ES-I3 (cell line): Measurements from ENCODE around the gene DAW1.

Experiments
- H3K36me3 ChIP-seq: 2 replicates; pipeline ENCODE4 v1.6.1; 2013; ENCODE audit warnings: mild to moderate bottlenecking, low read length, control low read depth, moderate library complexity; ENCODE audit not compliant: insufficient read depth
- H3K4me1 ChIP-seq: 2 replicates; pipeline ENCODE4 v1.6.1; 2013; ENCODE audit warnings: mild to moderate bottlenecking, control low read depth, low read length; ENCODE audit not compliant: insufficient read depth
- H3K9ac ChIP-seq: 2 replicates; pipeline ENCODE4 v1.6.1; 2013; ENCODE audit warnings: low read depth, mild to moderate bottlenecking, low read length, moderate library complexity
- H3K9me3 ChIP-seq: 2 replicates; pipeline ENCODE4 v1.6.1; 2013; ENCODE audit warnings: mild to moderate bottlenecking, low read length, moderate library complexity; ENCODE audit not compliant: control insufficient read depth, insufficient read depth

The DAW1 gene

GRCh38 chr2:227872676-227873075, 1.2 kb downstream of the DAW1 start:
- no peaks in the 10 kb centered on the region for H3K9me3 ChIP-seq
- no peaks in the 10 kb centered on the region for H3K36me3 ChIP-seq
- no peaks in the 10 kb centered on the region; the same call in 1 of the 2 replicates for H3K4me1 ChIP-seq
- no peak overlapping the region for H3K9ac ChIP-seq

- Histone ChIP-seq H3K4me1 (no peaks in the 10 kb centered on the region), H3K36me3 (no peaks in the 10 kb centered on the region), H3K9ac (no peak overlapping the region), H3K9me3 (no peaks in the 10 kb centered on the region)
Measured at GRCh38 chr2:227876300-227876801, 4.9 kb downstream of the DAW1 start.

GRCh38 chr2:227877421-227878310, 6.2 kb downstream of the DAW1 start:
- no peaks in the 10 kb centered on the region for H3K4me1 ChIP-seq
- no peak overlapping the region for H3K9ac ChIP-seq
- no peaks in the 10 kb centered on the region for H3K9me3 ChIP-seq
- H3K36me3 ChIP-seq: no peaks in the 10 kb centered on the region

GRCh38 chr2:227880460-227880859, 9.0 kb downstream of the DAW1 start:
- no peak overlapping the region for H3K9ac ChIP-seq
- peaks cover 4% of the 10 kb centered on the region; the same call in 1 of the 2 replicates for H3K4me1 ChIP-seq
- H3K36me3 ChIP-seq: no peaks in the 10 kb centered on the region
- no peaks in the 10 kb centered on the region for H3K9me3 ChIP-seq

GRCh38 chr2:227881866-227882517, 10.6 kb downstream of the DAW1 start:
- Histone ChIP-seq H3K9ac (no peak overlapping the region), H3K4me1 (peaks cover 9% of the 10 kb centered on the region; the same call in 1 of the 2 replicates), H3K9me3 (no peaks in the 10 kb centered on the region), H3K36me3 (no peaks in the 10 kb centered on the region)

- Histone ChIP-seq H3K4me1 (peaks cover 9% of the 10 kb centered on the region; the same call in 1 of the 2 replicates), H3K36me3 (no peaks in the 10 kb centered on the region), H3K9ac (no peak overlapping the region), H3K9me3 (no peaks in the 10 kb centered on the region)
Measured at GRCh38 chr2:227884511-227884947, 13.1 kb downstream of the DAW1 start.

GRCh38 chr2:227886149-227886548, 14.7 kb downstream of the DAW1 start:
- Histone ChIP-seq H3K9me3 (no peaks in the 10 kb centered on the region), H3K9ac (no peak overlapping the region), H3K36me3 (no peaks in the 10 kb centered on the region), H3K4me1 (peaks cover 9% of the 10 kb centered on the region; the same call in 1 of the 2 replicates)

GRCh38 chr2:227888289-227888688, 16.9 kb downstream of the DAW1 start:
- H3K36me3 ChIP-seq: no peaks in the 10 kb centered on the region
- H3K9me3 ChIP-seq: no peaks in the 10 kb centered on the region
- H3K9ac ChIP-seq: no peak overlapping the region
- H3K4me1 ChIP-seq: peaks cover 9% of the 10 kb centered on the region; the same call in 1 of the 2 replicates

GRCh38 chr2:227889336-227889735, 17.9 kb downstream of the DAW1 start:
- Histone ChIP-seq H3K4me1 (peaks cover 9% of the 10 kb centered on the region; the same call in 1 of the 2 replicates), H3K9ac (no peak overlapping the region), H3K9me3 (no peaks in the 10 kb centered on the region), H3K36me3 (no peaks in the 10 kb centered on the region)

- 0 out of 2 replicates have a peak, but pooled peaks cover 5% of the 10 kb centered on the region for H3K4me1 ChIP-seq
- no peaks in the 10 kb centered on the region for H3K36me3 ChIP-seq
- no peaks in the 10 kb centered on the region for H3K9me3 ChIP-seq
- H3K9ac ChIP-seq: no peak overlapping the region
Measured at GRCh38 chr2:227890495-227891079, 19.2 kb downstream of the DAW1 start.

GRCh38 chr2:227891673-227892072, 20.2 kb downstream of the DAW1 start:
- no peak overlapping the region for H3K9ac ChIP-seq
- H3K36me3 ChIP-seq: no peaks in the 10 kb centered on the region
- H3K4me1 ChIP-seq: no peaks in the 10 kb centered on the region
- H3K9me3 ChIP-seq: no peaks in the 10 kb centered on the region

GRCh38 chr2:227903381-227903780, 31.9 kb downstream of the DAW1 start:
- H3K9ac ChIP-seq: no peak overlapping the region
- H3K9me3 ChIP-seq: no peaks in the 10 kb centered on the region
- no peaks in the 10 kb centered on the region for H3K36me3 ChIP-seq
- no peaks in the 10 kb centered on the region for H3K4me1 ChIP-seq

GRCh38 chr2:227906991-227907390, 35.6 kb downstream of the DAW1 start:
- Histone ChIP-seq H3K9me3 (no peaks in the 10 kb centered on the region), H3K36me3 (no peaks in the 10 kb centered on the region), H3K9ac (no peak overlapping the region), H3K4me1 (no peaks in the 10 kb centered on the region)

GRCh38 chr2:227908266-227909054, 37.0 kb downstream of the DAW1 start:
- no peaks in the 10 kb centered on the region for H3K4me1 ChIP-seq

More at GRCh38 chr2:227908266-227909054, 37.0 kb downstream of the DAW1 start:
- no peaks in the 10 kb centered on the region for H3K9me3 ChIP-seq
- no peak overlapping the region for H3K9ac ChIP-seq
- H3K36me3 ChIP-seq: no peaks in the 10 kb centered on the region
